CD4-positive, alpha-beta T cell treated with Interleukin-2 at 100 ng/mL for 4 hours (primary cell): ENCODE data around the gene CAPN11.
"Not testable (repeated sequence)": the region's sequence is repeated elsewhere in the genome, so short reads cannot be mapped to it uniquely, and the experiment has no call there.

Experiments
- DNase-seq: peaks from one replicate; pipeline ENCODE4 v3.0.0-alpha.2; 2020; ENCODE audit warnings: low spot score

CAPN11 gene

DNA sequence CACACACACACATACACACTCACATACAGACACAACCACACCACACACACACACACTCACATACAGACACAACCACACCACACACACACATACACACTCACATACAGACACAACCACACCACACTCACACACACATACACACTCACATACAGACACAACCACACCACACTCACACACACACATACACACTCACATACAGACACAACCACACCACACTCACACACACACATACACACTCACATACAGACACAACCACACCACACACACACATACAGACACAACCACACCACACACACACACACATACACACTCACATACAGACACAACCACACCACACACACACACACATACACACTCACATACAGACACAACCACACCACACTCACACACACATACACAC lies 23.2 kb downstream of the CAPN11 start:
- DNase-seq, result not testable (repeated sequence)

- no peak for DNase-seq
Observed at GRCh38 chr6:44182911-44183390, 24.3 kb downstream of the CAPN11 start.

DNA sequence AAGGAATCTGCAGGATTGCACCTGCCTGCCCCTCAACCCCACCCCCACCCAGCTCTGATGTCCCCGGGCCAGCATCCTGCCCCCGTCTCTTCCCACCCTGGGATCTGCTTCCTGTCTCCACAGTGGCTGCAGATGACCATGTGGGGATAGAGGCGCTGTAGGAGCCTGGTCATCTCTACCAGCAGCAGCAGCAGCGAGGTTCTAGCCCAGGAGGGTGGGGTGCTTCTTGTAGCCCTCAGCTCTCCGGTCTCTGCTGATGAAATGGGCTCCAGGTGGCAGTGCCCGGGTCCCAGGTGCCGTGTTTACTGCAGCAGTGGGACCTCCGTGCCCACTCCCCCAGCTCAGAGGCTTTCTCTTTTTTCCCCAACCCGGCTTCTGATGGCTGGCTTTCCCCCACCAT lies 25.2 kb downstream of the CAPN11 start:
- DNase-seq, result no peak

DNA sequence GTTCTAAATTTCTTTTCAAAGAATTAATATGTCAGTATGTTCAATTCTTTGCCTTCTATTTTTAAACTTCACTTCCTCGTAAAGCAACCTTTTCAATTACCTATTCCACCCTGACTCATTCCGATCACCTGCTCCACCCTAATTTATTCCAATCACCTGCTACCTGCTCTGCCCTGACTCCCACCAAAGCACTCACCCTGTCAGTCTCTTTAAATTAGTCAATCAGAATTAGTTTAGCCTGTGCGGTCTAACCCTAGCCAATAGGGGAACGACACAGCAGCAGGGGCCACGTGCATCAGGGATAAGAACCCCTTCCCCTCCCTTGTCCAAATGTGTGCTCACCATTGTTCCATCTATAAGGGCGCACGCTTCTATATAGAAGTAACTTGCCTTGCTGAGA lies 26.7 kb downstream of the CAPN11 start:
- not testable (repeated sequence) for DNase-seq

GRCh38 chr6:44185953-44186634 lies 27.5 kb downstream of the CAPN11 start:
- no peak for DNase-seq

DNA sequence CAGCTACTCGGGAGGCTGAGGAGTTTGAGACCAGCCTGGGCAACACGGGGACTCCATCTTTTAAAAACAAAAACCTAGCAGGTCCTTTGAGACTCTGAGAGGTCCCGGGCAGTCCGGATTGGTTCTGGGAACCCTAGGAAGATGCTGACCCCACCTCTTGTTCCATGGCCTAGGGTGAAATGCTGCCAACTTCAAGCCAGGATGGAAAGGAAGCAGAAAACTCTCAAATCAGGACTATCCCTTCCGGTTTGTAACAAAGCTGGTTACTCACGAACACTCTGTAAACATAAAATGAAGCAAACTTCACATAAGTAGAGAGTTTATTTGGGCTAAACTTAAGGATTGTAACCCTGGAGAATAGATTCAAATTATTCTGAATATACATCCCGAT lies 28.0 kb downstream of the CAPN11 start:
- DNase-seq, result no peak

DNA sequence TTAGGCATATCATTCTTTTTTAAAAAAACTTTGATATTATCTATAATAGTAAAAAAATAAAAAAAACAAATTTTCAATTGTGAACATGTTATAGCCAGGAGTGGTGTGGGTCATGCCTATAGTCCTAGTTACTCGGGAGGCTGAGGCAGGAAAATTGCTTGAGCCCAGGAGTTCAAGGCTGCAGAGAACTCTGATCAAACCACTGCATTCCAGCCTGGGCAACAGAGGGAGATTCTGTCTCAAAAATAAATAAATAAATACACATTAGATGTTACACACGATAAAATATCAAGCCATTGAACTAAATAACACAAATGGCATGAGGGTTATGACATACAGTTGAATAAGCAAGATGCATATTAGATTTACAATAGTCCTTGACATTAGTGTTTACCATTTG lies 30.2 kb downstream of the CAPN11 start:
- no peak for DNase-seq

DNA sequence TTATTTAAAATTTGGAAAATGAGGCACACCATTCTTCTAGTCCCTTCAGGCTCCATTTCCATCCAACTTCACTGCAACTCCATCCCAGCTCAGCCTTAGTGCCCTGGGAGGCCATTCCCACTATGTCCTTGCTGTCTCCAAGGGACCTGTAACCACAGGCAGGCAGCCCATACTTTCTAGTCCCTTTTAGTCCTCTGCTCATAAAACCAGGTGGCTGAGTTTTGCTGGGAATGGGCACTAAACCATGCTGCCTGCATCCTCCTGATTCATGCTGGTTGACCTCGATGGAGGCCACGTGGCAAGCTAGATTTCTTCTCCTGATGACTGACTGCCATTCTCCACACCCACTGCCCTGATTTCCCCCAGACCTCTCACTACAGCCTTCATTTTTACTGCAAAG lies 30.6 kb downstream of the CAPN11 start:
- DNase-seq, result no peak

GRCh38 chr6:44190715-44191114 lies 32.1 kb downstream of the CAPN11 start:
- no peak for DNase-seq

DNA sequence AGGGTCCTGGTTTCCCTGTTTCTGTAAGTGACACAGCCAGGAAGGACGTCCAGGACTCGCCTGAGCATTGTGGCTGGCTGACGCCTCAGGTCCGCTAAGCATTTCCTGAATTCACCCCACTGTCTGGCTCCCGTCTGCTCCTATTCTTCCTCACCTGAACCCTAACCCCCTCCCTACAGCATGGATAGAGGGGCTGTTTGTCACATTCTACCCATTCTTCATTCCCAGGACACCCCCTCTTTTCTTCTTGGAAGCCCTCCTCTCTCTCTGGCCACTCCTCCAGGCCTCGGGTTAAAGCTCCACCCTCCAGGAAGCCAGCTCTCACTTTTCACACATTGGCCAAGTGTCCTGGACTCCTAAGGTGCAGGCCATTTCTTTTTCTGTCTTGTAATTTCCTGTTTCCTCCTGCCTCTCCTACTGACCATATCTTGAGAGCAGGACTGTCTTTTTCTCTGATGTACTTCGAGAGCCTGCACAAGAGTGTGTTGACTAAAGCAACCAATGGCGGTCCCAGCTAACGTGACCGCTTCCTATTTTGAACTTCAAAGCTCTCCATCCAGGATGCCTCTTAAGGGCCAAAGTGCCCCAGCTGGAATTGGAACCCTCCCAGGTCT lies 33.9 kb downstream of the CAPN11 start:
- no peak for DNase-seq

- DNase-seq, result no peak
Observed at GRCh38 chr6:44193307-44193910, 34.8 kb downstream of the CAPN11 start.

DNA sequence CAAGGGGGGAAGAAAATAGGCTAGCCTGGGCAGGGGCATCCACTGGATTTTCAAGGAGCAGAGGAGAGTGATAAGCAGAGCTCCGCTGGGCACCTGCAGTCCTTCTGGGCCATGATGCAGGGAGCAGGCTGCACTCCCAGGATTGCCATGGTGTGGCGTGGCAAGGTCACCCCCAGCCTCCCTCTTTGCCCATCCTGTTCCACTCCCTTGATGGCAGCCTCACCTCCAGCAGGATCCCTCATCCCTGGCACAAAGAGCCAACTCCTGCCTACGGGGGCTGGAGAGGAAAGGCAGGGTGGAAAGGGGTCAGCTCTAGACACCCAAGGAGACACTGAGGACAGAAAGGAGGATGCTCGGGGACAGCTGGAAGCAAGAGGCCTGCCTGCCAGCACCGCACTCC lies 35.7 kb downstream of the CAPN11 start:
- DNase-seq, result no peak

DNA sequence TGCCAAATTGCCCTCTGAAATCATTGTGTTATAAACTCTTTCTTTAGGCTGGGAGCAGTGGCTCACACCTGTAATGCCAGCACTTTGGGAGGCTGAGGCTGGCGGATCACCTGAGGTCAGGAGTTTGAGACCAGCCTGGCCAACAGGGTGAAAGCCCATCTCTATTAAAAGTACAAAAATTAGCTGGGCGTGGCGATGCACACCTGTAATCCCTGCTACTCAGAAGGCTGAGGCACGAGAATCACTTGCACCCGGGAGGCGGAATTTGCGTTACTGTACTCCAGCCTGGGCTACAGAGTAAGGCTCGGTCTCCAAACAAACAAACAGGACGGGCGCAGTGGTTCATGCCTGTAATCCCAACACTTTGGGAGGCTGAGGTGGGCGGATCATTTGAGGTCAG lies 37.7 kb downstream of the CAPN11 start:
- DNase-seq, result not testable (repeated sequence)

DNA sequence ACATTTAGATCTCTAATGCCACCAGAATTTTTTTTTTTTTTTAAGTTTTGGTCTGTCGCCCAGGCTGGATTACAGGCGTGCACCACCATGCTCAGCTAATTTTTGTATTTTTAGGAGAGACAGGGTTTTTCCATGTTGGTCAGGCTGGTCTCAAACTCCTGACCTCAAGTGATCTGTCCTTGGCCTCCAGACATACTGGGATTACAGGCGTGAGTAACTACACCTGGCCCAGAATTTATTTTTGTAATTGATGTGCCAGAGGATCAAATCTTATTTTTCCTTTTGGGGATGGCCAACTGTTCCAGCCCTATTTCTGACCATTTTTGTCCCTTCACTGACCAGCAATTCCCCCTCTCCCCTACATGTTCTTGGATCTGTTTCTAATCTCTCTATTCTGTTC lies 40.1 kb downstream of the CAPN11 start:
- no peak for DNase-seq

GRCh38 chr6:44199883-44200282 lies 41.3 kb downstream of the CAPN11 start:
- DNase-seq, result no peak

DNA sequence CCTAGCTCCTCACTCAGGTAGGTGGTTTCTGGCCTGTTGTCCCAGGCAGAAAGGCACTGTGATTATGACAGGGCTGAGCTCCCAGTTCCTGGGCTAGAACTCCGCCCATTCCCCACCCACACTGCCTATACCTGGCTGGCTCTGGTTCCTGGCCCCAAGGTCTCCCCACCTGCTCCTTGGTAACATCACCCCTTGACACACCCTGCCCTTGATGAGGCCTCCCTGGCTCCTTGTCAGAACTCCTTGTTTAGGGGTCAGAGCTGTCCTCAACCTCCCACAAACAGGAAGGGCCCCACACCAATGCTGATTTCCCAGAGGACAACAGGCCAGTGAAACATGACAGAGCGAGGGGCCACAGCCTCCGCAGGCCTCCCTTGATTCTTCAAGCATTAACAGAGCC lies 42.6 kb downstream of the CAPN11 start:
- DNase-seq, result no peak

- no peak for DNase-seq
Observed at GRCh38 chr6:44201638-44202303, 43.2 kb downstream of the CAPN11 start.

DNA sequence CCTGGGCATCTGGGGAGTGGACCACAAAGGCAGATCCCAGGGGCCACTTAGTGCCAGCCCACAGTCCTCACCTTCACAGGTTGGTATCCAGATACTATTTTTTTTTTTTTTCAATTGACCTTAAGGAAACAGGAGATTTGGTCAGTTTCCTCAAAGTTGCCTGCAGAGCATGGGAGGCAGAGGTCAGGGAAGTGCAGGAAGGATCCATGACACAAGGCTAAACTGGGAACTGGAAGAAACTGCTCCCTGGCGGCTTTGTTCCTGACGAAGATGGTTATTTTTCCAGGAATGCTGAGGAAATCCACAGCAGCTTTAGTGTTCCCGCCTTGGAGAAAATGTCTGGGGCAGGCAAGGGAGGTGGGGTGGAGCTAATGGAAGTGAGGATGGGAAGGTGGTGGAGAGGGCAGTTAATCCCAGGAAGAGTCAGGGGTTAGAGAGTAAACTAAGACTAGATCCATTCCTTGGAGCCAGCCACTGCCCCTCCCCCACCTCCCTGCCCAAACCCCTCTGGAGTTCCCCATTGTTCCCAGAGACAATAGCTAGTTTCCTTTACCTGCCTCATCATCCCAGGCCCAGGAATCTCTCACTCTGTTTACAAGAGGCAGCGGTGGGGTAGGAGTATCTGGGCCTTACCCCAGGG lies 43.8 kb downstream of the CAPN11 start:
- no peak for DNase-seq

- DNase-seq, result no peak
Observed at GRCh38 chr6:44202972-44203750, 44.5 kb downstream of the CAPN11 start.

- no peak for DNase-seq
Observed at GRCh38 chr6:44203955-44204354, 45.3 kb downstream of the CAPN11 start.

GRCh38 chr6:44207966-44208365 lies 49.3 kb downstream of the CAPN11 start:
- DNase-seq, result no peak

GRCh38 chr6:44211284-44211683 lies 52.7 kb downstream of the CAPN11 start:
- DNase-seq, result no peak
